GM18498 (cell line): Measurements from ENCODE around the gene CACTIN.

Experiments
- ATAC-seq: cut with Tn5 transposase; IDR thresholded peaks from one replicate; pipeline ENCODE4 v1.9.1; 2021; ENCODE audit warnings: mild to moderate bottlenecking, moderate library complexity; ENCODE audit not compliant: unreplicated experiment

Gene CACTIN

GRCh38 chr19:3664879-3665642, 38.5 kb upstream of the CACTIN start:
- ATAC-seq: no peak

GRCh38 chr19:3663838-3664237, 37.2 kb upstream of the CACTIN start:
- no peak for ATAC-seq

GRCh38 chr19:3661284-3662238, 35.0 kb upstream of the CACTIN start:
- ATAC-seq: no peak

GRCh38 chr19:3660493-3661219, 34.1 kb upstream of the CACTIN start:
- ATAC-seq: no peak

GRCh38 chr19:3659746-3660112, 33.1 kb upstream of the CACTIN start:
- no peak for ATAC-seq

- no peak for ATAC-seq
Measured at GRCh38 chr19:3658870-3659745, 32.5 kb upstream of the CACTIN start.

- no peak for ATAC-seq
Measured at GRCh38 chr19:3658004-3658869, 31.6 kb upstream of the CACTIN start.

GRCh38 chr19:3657395-3657769, 30.8 kb upstream of the CACTIN start:
- no peak for ATAC-seq

- no peak for ATAC-seq
Measured at GRCh38 chr19:3656747-3657394, 30.3 kb upstream of the CACTIN start.

- no peak for ATAC-seq
Measured at GRCh38 chr19:3656073-3656746, 29.6 kb upstream of the CACTIN start.

GRCh38 chr19:3655402-3656072, 28.9 kb upstream of the CACTIN start:
- ATAC-seq: no peak

- ATAC-seq: no peak
Measured at GRCh38 chr19:3653865-3654513, 27.4 kb upstream of the CACTIN start.

- ATAC-seq: no peak
Measured at GRCh38 chr19:3653081-3653795, 26.6 kb upstream of the CACTIN start.

- no peak for ATAC-seq
Measured at GRCh38 chr19:3652422-3652821, 25.8 kb upstream of the CACTIN start.

- no peak for ATAC-seq
Measured at GRCh38 chr19:3651684-3652083, 25.1 kb upstream of the CACTIN start.

- no peak for ATAC-seq
Measured at GRCh38 chr19:3649888-3650287, 23.3 kb upstream of the CACTIN start.
